Adrenal gland (tissue), 12 donors: ENCODE results near the gene RSPO3. TPM values are rescaled to one million over a fixed set of nuclear protein-coding genes. Genes with fewer than 3 reads are reported as not detected.
"Not testable (repeated sequence)": the region's sequence is repeated elsewhere in the genome, so short reads cannot be mapped to it uniquely, and the experiment has no call there.

ENCODE experiments used
- DNase-seq, 7 donors: peaks; one replicate each; pipeline ENCODE4 v3.0.0-alpha.2; 2019 to 2020
- H3K27ac ChIP-seq, 5 donors: fragments of 200-600 bp; sonication (generic) in 4 of 5; 1 replicate in 3 of 5; 2 replicates in 2 of 5; pipeline versions ENCODE4 v1.5.1 to v1.8.0; 2016 to 2020; ENCODE audit warnings: mild to moderate bottlenecking in 1 of 5
- H3K27me3 ChIP-seq: fragments of 200-600 bp; 2 replicates; pipeline ENCODE4 v1.8.0; 2021
- H3K36me3 ChIP-seq, 2 donors: fragments of 200-600 bp; replicated peaks in 1 of 2; 1 replicate in 1 of 2; 2 replicates in 1 of 2; pipeline versions ENCODE4 v1.5.1 to v1.8.0; 2018 to 2022
- H3K4me1 ChIP-seq, 2 donors: fragments of 200-600 bp; replicated peaks in 1 of 2; 1 replicate in 1 of 2; 2 replicates in 1 of 2; pipeline versions ENCODE4 v1.5.1 to v1.8.0; 2018 to 2021
- H3K4me3 ChIP-seq, 4 donors: fragments of 200-600 bp; sonication (generic) in 3 of 4; one replicate each; pipeline ENCODE4 v1.5.1; 2016 to 2018
- H3K9me3 ChIP-seq, 3 donors: fragments of 200-600 bp; sonication (generic) in 1 of 3; replicated peaks in 1 of 3; 1 replicate in 2 of 3; 2 replicates in 1 of 3; pipeline versions ENCODE4 v1.5.1 to v1.8.0; 2016 to 2021
- CTCF ChIP-seq, 6 experiments: fragments of 450-650 bp in 4 of 6; fragments of 200-600 bp in 2 of 6; sonication (generic) in 1 of 6; IDR thresholded peaks; 1 replicate in 5 of 6; 2 replicates in 1 of 6; pipeline versions ENCODE4 v1.5.1 to v1.8.0; 2016 to 2021; ENCODE audit warnings: antibody characterized with exemption in 6 of 6, mild to moderate bottlenecking in 2 of 6, moderate library complexity in 1 of 6
- POLR2A ChIP-seq, 2 donors: fragments of 450-650 bp; IDR thresholded peaks; one replicate each; pipeline ENCODE4 v1.6.1; 2017; ENCODE audit warnings: antibody characterized with exemption in 2 of 2, mild to moderate bottlenecking in 2 of 2, moderate library complexity in 1 of 2
- WGBS, 4 donors: extraction: QIAGEN DNeasy Blood & Tissue Kit in 2 of 4; methylation state at CpG; one replicate each; pipeline versions ENCODE4 v1.1.5 to v1.1.7; 2013 to 2017; 5-methylcytosine and 5-hydroxymethylcytosine counted together
- intact Hi-C, 2 donors: fragments of 100-400 bp; cut with DNase I; formaldehyde crosslinking; loops; one replicate each; pipeline versions ENCODE4 v1.14.1 to v1.15.0; 2022 to 2023
- polyA plus RNA-seq, 3 donors: library from polyadenylated mRNA; stranded (reverse); fragments of 200-250 nt in 2 of 3; fragments of 350-450 nt in 1 of 3; fragmentation: Illumina TruSeq in 1 of 3; extraction: RNeasy Lipid Tissue Mini Kit (QIAGEN cat#74804) in 1 of 3; gene quantifications; one replicate each; pipeline ENCODE4 v1.2.3, GENCODE V29; 2013 to 2014
- total RNA-seq, 9 donors: library from RNA; depleted of rRNA in 4 of 9; stranded (reverse); fragments of >200 nt in 4 of 9; fragments of 120-200 nt in 1 of 9; fragmentation: NEBNext Ultra II Directional in 1 of 9; extraction: Animal tissue kit (Norgen Biotek cat#: 25700) in 1 of 9; gene quantifications; one replicate each; pipeline versions ENCODE4 v1.1.0 to v1.2.4, GENCODE V29; 2013 to 2023
- donor health status: healthy with polysubstance abuse.
- donor health status: Bipolar disorder and iron deficiency.
- donor health status: DM: yes; HTN: yes; CAD: no.
- donor health status: DM: no; HTN: no; CAD: no.
- donor health status: DM: no; HTN: no; CAD: no.
- donor health status: DM: yes; HTN: yes; CAD: no.

RSPO3 gene
- total and polyA plus RNA-seq, 12 donors = 3.2 to 36.5 (median 15.4) TPM

- DNase-seq = no peak
- TF ChIP-seq CTCF (IDR thresholded peaks at IDR 0.05) = no peak
- Histone ChIP-seq H3K27me3 (no peaks in the 10 kb centered on the region), H3K27ac (no peak overlapping the region), H3K9me3 (no peaks in the 10 kb centered on the region), H3K36me3 (no peaks in the 10 kb centered on the region), H3K4me1 (no peaks in the 10 kb centered on the region), H3K4me3 (no peak overlapping the region)
- 64 to 81% (median 72%) methylated on average over 3 of the region's 3 CpGs for WGBS, 4 donors
- intact Hi-C loops = no loop called here
Observed at GRCh38 chr6:127092466-127092865, 26.0 kb upstream of the RSPO3 start.

GRCh38 chr6:127094791-127095190, 23.7 kb upstream of the RSPO3 start:
- no peaks in the 10 kb centered on the region for H3K4me1 ChIP-seq
- intact Hi-C loops = no loop called here
- no peak for DNase-seq
- no peaks in the 10 kb centered on the region for H3K36me3 ChIP-seq
- H3K4me3 ChIP-seq = no peak overlapping the region
- no peaks in the 10 kb centered on the region for H3K27me3 ChIP-seq
- no peaks in the 10 kb centered on the region for H3K9me3 ChIP-seq
- WGBS, 4 donors = 67 to 79% (median 70%) methylated on average over 1 of the region's 1 CpG
- H3K27ac ChIP-seq = no peak overlapping the region
- TF ChIP-seq CTCF (IDR thresholded peaks at IDR 0.05) = no peak

GRCh38 chr6:127096167-127096566, 22.3 kb upstream of the RSPO3 start:
- TF ChIP-seq CTCF (IDR thresholded peaks at IDR 0.05) (no peak), POLR2A (IDR thresholded peaks at IDR 0.05) (no peak)
- Histone ChIP-seq H3K9me3 (no peaks in the 10 kb centered on the region), H3K27me3 (no peaks in the 10 kb centered on the region), H3K36me3 (no peaks in the 10 kb centered on the region), H3K4me3 (no peak overlapping the region), H3K4me1 (no peaks in the 10 kb centered on the region), H3K27ac (no peak overlapping the region)
- intact Hi-C loops = no loop called here
- DNase-seq = no peak
- 68 to 87% (median 73%) methylated on average over 5 of the region's 5 CpGs for WGBS, 4 donors

- H3K27me3 ChIP-seq, H3K4me1 ChIP-seq, H3K36me3 ChIP-seq, H3K4me3 ChIP-seq, H3K9me3 ChIP-seq, H3K27ac ChIP-seq, DNase-seq, intact Hi-C loops: not testable (repeated sequence)
- WGBS, 4 donors = 69 to 87% (median 78%) methylated on average over 5 of the region's 5 CpGs
Observed at GRCh38 chr6:127097442-127097841, 21.0 kb upstream of the RSPO3 start.

- Histone ChIP-seq H3K4me3 (no peak overlapping the region), H3K9me3 (no peaks in the 10 kb centered on the region), H3K4me1 (no peaks in the 10 kb centered on the region), H3K27me3 (no peaks in the 10 kb centered on the region), H3K27ac (no peak overlapping the region), H3K36me3 (no peaks in the 10 kb centered on the region)
- WGBS, 4 donors = 28 to 33% (median 31%) methylated on average over 3 of the region's 3 CpGs
- no peak for DNase-seq
- intact Hi-C loops = no loop called here
- no peak for TF ChIP-seq POLR2A (IDR thresholded peaks at IDR 0.05)
- TF ChIP-seq CTCF (IDR thresholded peaks at IDR 0.05) = peak in 2 of 6 experiments; percentile 20 to 29
Observed at GRCh38 chr6:127100510-127101140, 17.8 kb upstream of the RSPO3 start.
